ENCODE results near the gene ALG9. TPM values are rescaled to one million over a fixed set of nuclear protein-coding genes. Genes with fewer than 3 reads are reported as not detected.

The ALG9 gene
- total and polyA plus RNA-seq, 10 of the 15 experiments (the other 5 are each of a cell fraction or from before 2014, with no cell fraction given): 10.8 to 41.6 (median 25.5) TPM

DNA sequence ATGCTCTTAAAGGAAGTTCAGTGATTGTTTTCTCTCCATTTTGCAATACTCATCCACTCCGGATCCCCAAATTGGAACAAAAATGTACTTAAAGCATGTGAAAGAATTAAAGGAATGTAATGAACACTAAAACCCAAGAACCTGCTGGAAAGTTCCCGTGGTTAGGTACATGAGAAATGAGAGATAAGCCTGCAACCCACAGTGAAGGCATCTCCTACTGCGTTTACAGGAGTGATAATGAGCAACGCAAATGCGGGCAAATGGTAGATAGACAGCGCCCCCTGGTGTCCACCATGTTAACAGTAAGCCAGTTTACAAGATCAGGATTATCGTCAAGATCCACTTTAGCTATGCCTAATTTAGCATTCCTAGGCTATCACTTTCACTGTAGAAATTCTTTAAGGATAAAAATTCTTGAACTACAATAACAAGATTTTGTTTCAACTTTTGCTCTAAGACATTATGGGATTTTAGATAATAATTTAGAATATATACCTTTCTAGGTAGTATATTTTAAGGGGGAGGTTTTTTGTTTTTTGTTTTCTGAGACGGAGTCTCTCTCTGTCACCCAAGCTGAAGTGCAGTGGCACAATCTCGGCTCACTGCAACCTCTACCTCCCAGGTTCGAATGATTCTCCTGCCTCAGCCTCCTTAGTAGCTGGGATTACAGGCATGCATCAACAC lies 29.9 kb downstream of the ALG9 start (continued):
- TF ChIP-seq KAT2A (conservative IDR thresholded peaks at IDR 0.05; ENCODE audit: control insufficient read depth, low read depth, low read length) (no peak), ZNF207 (IDR thresholded peaks at IDR 0.05; ENCODE audit: borderline replicate concordance) (no peak), MEF2B (IDR thresholded peaks at IDR 0.05; ENCODE audit: partially characterized antibody, poor library complexity, severe bottlenecking) (no peak)

DNA sequence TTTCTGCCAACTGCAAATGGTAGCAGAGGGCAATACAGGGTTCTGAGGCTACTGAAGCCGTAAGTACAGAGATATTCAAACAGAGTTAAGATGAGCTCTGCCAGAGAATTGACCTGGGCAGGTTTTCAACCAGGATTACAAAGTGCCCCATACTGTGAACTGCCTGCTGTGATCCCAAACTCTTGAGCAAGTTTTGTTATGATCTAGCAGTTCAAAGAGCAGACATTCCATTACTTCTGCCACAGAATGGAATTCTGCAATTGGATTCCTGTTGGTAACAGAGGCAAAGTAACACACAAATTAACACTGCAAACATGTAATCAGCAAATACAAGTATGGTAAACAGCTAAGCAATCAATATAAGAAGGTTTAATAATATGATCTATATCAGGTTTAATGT lies 31.2 kb downstream of the ALG9 start:
- DNase-seq (ENCODE audit: low read depth, low spot score) (no peak), ATAC-seq (no peak), FAIRE-seq (no peak)
- Histone ChIP-seq H3K27ac (ENCODE audit: control insufficient read depth, insufficient read depth) (no peak overlapping the region), H3K4me3 (no peak overlapping the region), H3K9me3 (replicated peaks; ENCODE audit: control insufficient read depth, insufficient read depth, low read length) (no peaks in the 10 kb centered on the region), H3K4me2 (ENCODE audit: control insufficient read depth, insufficient read depth) (no peak overlapping the region), H3K79me2 (ENCODE audit: control insufficient read depth, insufficient read depth, low read length) (no peaks in the 10 kb centered on the region), H3K36me3 (ENCODE audit: control insufficient read depth in 2 of 2, insufficient read depth in 2 of 2, low read length in 1 of 2) (peaks cover 0 to 21% of the 10 kb centered on the region in 2 experiments; a peak in 2 of 4 replicates), H3K9ac (ENCODE audit: control insufficient read depth, insufficient read depth, low read length) (no peak overlapping the region), H3K4me1 (ENCODE audit: control insufficient read depth, insufficient read depth, low read length) (peaks cover 6% of the 10 kb centered on the region; the same call in 1 of the 2 replicates), H3K27me3 (replicated peaks in 1 of 2; ENCODE audit: control insufficient read depth in 2 of 2, insufficient read depth in 2 of 2, low read length in 1 of 2) (no peaks in the 10 kb centered on the region), H4K20me1 (ENCODE audit: control insufficient read depth, insufficient read depth) (no peaks in the 10 kb centered on the region), H2AFZ (ENCODE audit: control insufficient read depth, low read depth, low read length) (no peak overlapping the region)
- CTCF ChIA-PET: interaction anchor here (0.7 to 9.2 kb wide), 9 partner anchors 17 to 273 kb away, joined by 3 to 88 read pairs (median 12); partner anchors contain the start of gene PPP2R1B
- WGBS (ENCODE audit: insufficient coverage, insufficient replicate concordance, low lambda C conversion rate, missing lambda C conversion rate): 88% methylated on average over 1 of the region's 1 CpG
- POLR2A ChIA-PET: interaction anchor here (0.9 kb wide), 1 partner anchor 9 kb away, joined by 3 read pairs; no protein-coding TSS in a partner anchor
- no TSS peak for BruUV-seq (replicated peaks)
- no peak for TF ChIP-seq EP300 (IDR thresholded peaks at IDR 0.05; ENCODE audit: borderline replicate concordance in 1 of 2, control insufficient read depth in 1 of 2, low read depth in 2 of 2, low read length in 2 of 2)
- peak; percentile 7; the same call in 1 of the 2 replicates for TF ChIP-seq MTA2 (IDR thresholded peaks at IDR 0.05; ENCODE audit: low read depth)
- RAD21 ChIA-PET (ENCODE audit: unreplicated experiment): interaction anchor here (0.7 to 3.3 kb wide), 8 partner anchors 11 to 385 kb away, joined by 3 to 30 read pairs (median 4); partner anchors contain the start of gene PPP2R1B
- SMC1A ChIA-PET (ENCODE audit: uncharacterized antibody, unreplicated experiment): interaction anchor here (0.9 to 7.1 kb wide), 10 partner anchors 11 to 1576 kb away, joined by 3 to 72 read pairs (median 4); partner anchors contain the start of gene PPP2R1B
- intact Hi-C loops (cut with micrococcal nuclease; ENCODE audit: unreplicated experiment): loop anchor here (10.0 kb wide), 1 partner anchor 385 kb away; no protein-coding TSS in a partner anchor
- in situ Hi-C loops (cut with MboI): loop anchor here (5.0 kb wide), 1 partner anchor 238 kb away; the partner anchor contains the start of gene SIK2

Measured in GM12878 (cell line).